ENCODE results near the gene ITPRID2.

- TF ChIP-seq POLR2AphosphoS5 (IDR thresholded peaks at IDR 0.05; ENCODE audit: insufficient read depth in 1 of 2, low read depth in 1 of 2) (no peak), CTCF (IDR thresholded peaks at IDR 0.05) (no peak), POLR2A (IDR thresholded peaks at IDR 0.05) (no peak)
These were observed 43.2 kb upstream of the ITPRID2 start for GRCh38 chr2:181848261-181848886.
